Prostate gland (tissue), 2 donors: Measurements from ENCODE around the gene GTF2H2C.
"Not testable (repeated sequence)": the region's sequence is repeated elsewhere in the genome, so short reads cannot be mapped to it uniquely, and the experiment has no call there.

Source experiments
- POLR2A ChIP-seq: fragments of 450-650 bp; IDR thresholded peaks from one replicate; pipeline ENCODE4 v1.6.1; 2016; ENCODE audit warnings: antibody characterized with exemption, mild to moderate bottlenecking
- POLR2AphosphoS5 ChIP-seq: sonication (generic); formaldehyde crosslinking; IDR thresholded peaks from one replicate; pipeline ENCODE4 v1.6.1; 2017; ENCODE audit warnings: antibody characterized with exemption
- TF ChIP-seq, protein P1 (sequence below), 4 experiments: fragments of 200-600 bp in 2 of 4; fragments of 450-650 bp in 2 of 4; sonication (generic) in 2 of 4; IDR thresholded peaks; 1 replicate in 3 of 4; 2 replicates in 1 of 4; pipeline ENCODE4 v1.5.1; 2016 to 2019; ENCODE audit warnings: antibody characterized with exemption in 4 of 4, mild to moderate bottlenecking in 2 of 4, moderate library complexity in 2 of 4

- TF ChIP-seq, protein P1, sequence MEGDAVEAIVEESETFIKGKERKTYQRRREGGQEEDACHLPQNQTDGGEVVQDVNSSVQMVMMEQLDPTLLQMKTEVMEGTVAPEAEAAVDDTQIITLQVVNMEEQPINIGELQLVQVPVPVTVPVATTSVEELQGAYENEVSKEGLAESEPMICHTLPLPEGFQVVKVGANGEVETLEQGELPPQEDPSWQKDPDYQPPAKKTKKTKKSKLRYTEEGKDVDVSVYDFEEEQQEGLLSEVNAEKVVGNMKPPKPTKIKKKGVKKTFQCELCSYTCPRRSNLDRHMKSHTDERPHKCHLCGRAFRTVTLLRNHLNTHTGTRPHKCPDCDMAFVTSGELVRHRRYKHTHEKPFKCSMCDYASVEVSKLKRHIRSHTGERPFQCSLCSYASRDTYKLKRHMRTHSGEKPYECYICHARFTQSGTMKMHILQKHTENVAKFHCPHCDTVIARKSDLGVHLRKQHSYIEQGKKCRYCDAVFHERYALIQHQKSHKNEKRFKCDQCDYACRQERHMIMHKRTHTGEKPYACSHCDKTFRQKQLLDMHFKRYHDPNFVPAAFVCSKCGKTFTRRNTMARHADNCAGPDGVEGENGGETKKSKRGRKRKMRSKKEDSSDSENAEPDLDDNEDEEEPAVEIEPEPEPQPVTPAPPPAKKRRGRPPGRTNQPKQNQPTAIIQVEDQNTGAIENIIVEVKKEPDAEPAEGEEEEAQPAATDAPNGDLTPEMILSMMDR (IDR thresholded peaks at IDR 0.05): not testable (repeated sequence)
- not testable (repeated sequence) for TF ChIP-seq POLR2AphosphoS5, POLR2A
These were observed 15.4 kb upstream of the GTF2H2C start for GRCh38 chr5:69544602-69545001.
